NCI-H1417 treated with DMSO at 0.1 percent for 48 hours (cell line): Measurements from ENCODE around the gene DRC1.

Experiments
- DNase-seq: peaks from one replicate; lab custom pipeline; 2025; lab: John Stamatoyannopoulos, UW

DRC1 gene

DNA sequence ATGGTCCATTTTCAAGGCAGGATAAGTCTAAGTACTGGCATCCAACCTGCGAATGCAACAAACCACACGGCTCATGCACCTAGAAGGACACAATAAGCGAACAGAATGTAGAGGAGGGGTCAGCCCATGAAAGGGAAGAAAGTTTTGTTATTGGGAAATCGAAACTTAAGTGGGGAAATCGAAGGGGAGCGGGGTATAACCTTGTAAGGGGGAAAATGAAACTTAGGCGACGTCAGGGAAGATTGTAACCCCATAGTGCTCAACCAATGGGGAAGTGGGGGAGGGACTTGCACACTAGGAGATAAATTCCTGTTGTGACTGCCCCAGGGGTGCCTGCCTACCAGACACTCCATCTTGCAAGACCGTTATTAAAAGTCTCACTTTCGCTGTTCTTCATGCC, 91.8 kb downstream of the DRC1 start:
- DNase-seq, result no peak

DNA sequence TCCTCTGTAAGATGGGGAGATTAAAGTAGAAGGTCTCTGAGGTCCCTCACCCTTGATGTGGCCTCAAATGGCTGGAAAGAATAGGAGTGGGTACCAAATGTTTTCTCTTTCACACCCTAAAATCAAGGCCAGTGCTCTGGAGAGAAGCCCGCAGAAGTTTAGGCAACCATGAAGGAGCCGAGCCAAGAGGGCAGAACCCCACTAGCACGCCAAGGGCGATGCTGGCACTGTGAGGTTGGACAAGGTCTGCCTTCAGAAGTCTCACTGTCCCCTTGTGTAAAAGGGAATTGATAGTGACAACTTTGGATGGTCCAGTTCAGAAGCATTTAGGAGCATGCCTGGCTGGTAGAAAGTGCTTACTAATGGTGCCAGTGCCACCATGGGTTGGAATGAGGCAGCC, 92.5 kb downstream of the DRC1 start:
- DNase-seq, result no peak

DNA sequence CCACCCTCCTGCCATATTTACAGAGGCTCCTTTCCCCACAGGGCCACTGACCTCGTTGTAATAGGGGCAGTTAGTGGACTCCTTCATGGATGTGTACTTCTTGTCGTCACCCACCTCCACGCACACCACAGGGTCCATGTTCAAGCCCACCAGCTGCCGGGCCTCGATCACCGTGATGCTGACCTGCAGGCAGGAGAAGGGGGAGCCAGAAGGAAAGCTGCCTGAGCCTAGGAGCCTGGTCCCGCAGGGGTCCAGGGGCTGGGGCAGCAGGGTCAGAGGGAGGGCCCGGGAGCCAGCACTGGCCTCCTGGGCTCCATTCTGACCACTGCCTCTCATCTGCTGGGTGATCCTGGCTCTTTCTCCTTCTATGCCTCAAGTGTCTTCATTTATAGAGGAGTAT, 93.2 kb downstream of the DRC1 start:
- no peak for DNase-seq

DNA sequence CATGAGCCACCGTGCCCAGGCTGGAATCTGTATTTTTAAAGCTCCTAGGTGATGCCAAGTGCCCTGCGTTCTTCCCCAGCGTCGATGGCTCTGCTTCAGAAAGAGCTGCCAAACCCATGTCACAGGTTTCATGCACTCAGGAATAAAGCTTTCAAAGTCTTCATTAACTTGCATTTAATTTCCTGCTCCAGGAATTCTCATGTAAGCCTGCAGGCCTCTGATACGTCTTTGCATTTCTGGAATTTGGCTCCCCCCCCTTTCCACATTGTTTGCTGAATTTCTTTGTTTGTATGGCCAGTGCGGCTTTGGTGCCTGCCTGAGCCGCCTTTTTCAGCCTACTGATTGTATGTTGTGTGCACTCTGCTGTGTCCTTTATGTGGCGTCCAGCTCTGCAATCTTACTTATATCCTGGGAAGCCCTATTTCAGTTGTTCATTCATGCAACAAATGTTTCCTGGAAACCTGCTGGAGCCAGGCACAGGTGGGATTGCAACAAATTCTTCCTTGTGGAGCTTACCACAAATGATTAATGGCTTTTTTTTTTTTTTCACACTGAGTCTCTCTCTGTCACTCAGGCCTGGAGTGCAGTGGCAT, 94.1 kb downstream of the DRC1 start:
- no peak for DNase-seq

DNA sequence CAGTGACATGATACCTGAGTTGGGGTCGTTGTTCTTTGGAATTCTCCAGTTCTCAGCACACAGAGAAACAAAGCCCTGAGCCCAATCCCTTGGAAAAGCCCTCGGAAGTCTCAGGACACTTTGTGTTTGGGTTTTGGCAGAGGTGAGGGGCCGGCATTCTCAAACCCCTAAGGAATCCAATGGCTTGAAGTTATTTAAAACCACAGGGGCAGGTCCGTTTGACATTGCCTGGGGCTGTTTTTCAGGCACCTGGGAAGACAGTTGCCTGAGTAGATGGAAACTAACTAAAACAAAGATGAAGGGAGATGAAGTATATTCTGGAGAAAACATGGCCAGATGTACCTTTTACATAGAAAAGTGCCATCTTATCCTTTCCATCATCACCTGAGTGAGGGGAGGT, 98.7 kb downstream of the DRC1 start:
- DNase-seq, result no peak

DNA sequence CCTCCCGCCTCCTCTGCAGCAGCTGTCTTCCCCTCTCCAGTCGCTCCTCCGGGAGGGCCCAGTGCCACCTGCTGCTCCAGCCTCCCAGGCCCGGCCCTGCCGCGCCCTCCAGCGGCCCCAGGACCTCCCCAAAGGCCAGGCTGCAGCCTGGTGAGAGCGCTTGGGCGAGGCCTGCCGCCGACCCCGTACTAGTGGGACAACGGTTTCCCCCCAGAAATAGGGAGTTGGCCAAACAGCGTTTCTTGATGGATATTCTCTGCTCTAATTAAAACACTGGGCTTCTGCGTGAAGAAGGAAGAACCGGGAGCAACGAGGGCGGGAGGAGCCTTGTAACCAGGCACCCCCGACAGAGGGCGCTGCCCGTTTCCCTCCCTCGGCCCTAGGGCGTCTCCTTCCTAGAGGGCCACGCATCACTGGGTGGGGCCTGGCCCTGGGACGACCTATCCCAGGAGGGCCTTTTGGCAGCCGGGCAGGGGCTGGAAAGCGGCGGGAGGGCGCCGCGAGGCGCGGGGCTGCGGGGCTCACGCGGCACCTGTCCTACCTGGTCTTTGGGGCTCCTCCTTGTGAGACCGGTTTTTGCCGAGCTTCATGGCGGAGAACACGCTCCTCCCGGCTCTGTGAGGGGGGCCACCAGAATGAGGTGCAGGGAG, 101.6 kb downstream of the DRC1 start:
- DNase-seq, result no peak

DNA sequence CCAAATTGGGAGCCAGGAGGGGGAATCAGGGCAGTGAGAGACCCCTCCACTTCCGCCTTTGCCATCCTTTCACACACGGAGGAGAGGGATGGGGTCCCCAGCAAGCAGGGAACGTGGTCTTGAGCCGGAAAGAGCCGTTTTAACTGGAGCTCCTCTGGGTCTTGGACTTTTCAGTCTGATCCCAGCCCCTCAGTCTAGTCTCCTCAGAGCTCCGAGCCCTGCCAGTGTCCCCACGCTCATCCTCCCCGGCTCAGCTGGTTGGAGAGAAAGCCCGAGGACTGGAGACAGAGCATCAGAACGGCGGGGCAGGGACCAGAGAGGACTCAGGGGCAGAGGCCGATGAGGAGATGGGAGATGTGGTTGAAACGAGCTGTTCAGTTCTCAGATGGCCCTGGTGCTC, 102.3 kb downstream of the DRC1 start:
- no peak for DNase-seq

DNA sequence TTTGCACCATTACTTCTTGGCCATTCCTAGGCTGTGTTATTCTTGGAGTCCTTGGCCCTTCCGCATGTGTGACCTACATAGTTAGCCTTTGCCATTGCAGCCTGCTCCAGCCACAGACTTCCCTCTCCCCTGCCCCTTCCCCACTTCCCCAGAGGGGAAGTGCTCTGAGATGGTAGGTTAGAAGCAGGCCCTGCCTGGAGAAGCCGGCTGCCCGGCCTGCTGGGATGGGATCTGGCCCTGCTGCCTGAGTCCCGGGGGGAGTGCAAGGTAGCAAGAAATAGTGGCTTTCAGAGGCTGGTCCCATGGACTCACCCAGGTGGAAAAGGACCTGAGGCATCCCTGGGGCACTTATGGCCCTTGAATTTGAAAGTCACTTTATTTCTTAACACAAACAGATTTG, 104.6 kb downstream of the DRC1 start:
- no peak for DNase-seq
